OCI-LY3 (cell line): Measurements from ENCODE around the gene PPP1R1B.
"Not testable (repeated sequence)": the region's sequence is repeated elsewhere in the genome, so short reads cannot be mapped to it uniquely, and the experiment has no call there.

Source experiments
- H2AFZ ChIP-seq: fragments of 200-600, 300-600 bp; shearing (Covaris generic); 2 replicates; pipeline ENCODE4 v1.6.0; 2014; ENCODE audit warnings: antibody characterized with exemption, low read depth, low read length
- H3K27ac ChIP-seq: fragments of 200-600, 300-600 bp; sonication (generic); 2 replicates; pipeline ENCODE4 v1.5.1; 2014; ENCODE audit warnings: mild to moderate bottlenecking, low read length, moderate library complexity, mixed read lengths
- H3K27me3 ChIP-seq: fragments of 200-600, 300-600 bp; sonication (generic); 2 replicates; pipeline ENCODE4 v1.6.1; 2014; ENCODE audit warnings: low read depth, low read length, mixed read lengths
- H3K36me3 ChIP-seq: fragments of 200-600, 300-600 bp; sonication (generic); replicated peaks from 2 replicates; pipeline ENCODE3; 2014; ENCODE audit warnings: low read depth, low read length, mixed read lengths
- H3K4me1 ChIP-seq: fragments of 300-600, 200-600 bp; sonication (generic); 2 replicates; pipeline ENCODE4 v1.6.1; 2014; ENCODE audit warnings: low read length, mixed read lengths
- H3K4me2 ChIP-seq: fragments of 200-600, 300-600 bp; sonication (generic); 2 replicates; pipeline ENCODE4 v1.6.1; 2014; ENCODE audit warnings: low read length, mixed read lengths
- H3K4me3 ChIP-seq: fragments of 300-600, 200-600 bp; sonication (generic); 2 replicates; pipeline ENCODE4 v1.5.1; 2014; ENCODE audit warnings: antibody characterized with exemption, mild to moderate bottlenecking, low read length, moderate library complexity
- H3K79me2 ChIP-seq: fragments of 300-600, 200-600 bp; shearing (Covaris generic); 2 replicates; pipeline ENCODE4 v1.6.1; 2014; ENCODE audit warnings: mild to moderate bottlenecking, low read length, mixed read lengths
- H3K9ac ChIP-seq: fragments of 300-600, 200-600 bp; shearing (Covaris generic); 2 replicates; pipeline ENCODE4 v1.6.0; 2014; ENCODE audit warnings: mild to moderate bottlenecking, low read length, moderate library complexity
- H3K9me3 ChIP-seq: fragments of 200-600, 300-600 bp; shearing (Covaris generic); 2 replicates; pipeline ENCODE4 v1.6.1; 2014; ENCODE audit warnings: low read length, mixed read lengths; ENCODE audit not compliant: insufficient read depth
- H4K20me1 ChIP-seq: fragments of 200-600, 300-600 bp; sonication (generic); 2 replicates; pipeline ENCODE4 v1.6.1; 2016; ENCODE audit warnings: low read length, mixed read lengths; ENCODE audit not compliant: insufficient read depth
- EZH2phosphoT487 ChIP-seq: fragments of 200-600 bp; shearing (Covaris generic); IDR thresholded peaks from 2 replicates; pipeline ENCODE4 v1.6.1; 2018; ENCODE audit warnings: antibody characterized with exemption, mixed run types, low read depth
- TF ChIP-seq, protein P1 (sequence below): fragments of 200-600, 300-600 bp; sonication (generic); IDR thresholded peaks from 2 replicates; pipeline ENCODE4 v1.5.1; 2014; ENCODE audit warnings: antibody characterized with exemption, low read length, low read depth

The PPP1R1B gene

GRCh38 chr17:39581071-39581758, 45.5 kb upstream of the PPP1R1B start:
- Histone ChIP-seq H3K27me3 (no peaks in the 10 kb centered on the region), H3K4me1 (no peaks in the 10 kb centered on the region), H3K4me2 (no peak overlapping the region), H2AFZ (no peak overlapping the region), H3K36me3 (no peaks in the 10 kb centered on the region), H3K4me3 (no peak overlapping the region), H3K9ac (no peak overlapping the region), H4K20me1 (no peaks in the 10 kb centered on the region), H3K27ac (no peak overlapping the region), H3K9me3 (no peaks in the 10 kb centered on the region), H3K79me2 (no peaks in the 10 kb centered on the region)
- TF ChIP-seq, protein P1, sequence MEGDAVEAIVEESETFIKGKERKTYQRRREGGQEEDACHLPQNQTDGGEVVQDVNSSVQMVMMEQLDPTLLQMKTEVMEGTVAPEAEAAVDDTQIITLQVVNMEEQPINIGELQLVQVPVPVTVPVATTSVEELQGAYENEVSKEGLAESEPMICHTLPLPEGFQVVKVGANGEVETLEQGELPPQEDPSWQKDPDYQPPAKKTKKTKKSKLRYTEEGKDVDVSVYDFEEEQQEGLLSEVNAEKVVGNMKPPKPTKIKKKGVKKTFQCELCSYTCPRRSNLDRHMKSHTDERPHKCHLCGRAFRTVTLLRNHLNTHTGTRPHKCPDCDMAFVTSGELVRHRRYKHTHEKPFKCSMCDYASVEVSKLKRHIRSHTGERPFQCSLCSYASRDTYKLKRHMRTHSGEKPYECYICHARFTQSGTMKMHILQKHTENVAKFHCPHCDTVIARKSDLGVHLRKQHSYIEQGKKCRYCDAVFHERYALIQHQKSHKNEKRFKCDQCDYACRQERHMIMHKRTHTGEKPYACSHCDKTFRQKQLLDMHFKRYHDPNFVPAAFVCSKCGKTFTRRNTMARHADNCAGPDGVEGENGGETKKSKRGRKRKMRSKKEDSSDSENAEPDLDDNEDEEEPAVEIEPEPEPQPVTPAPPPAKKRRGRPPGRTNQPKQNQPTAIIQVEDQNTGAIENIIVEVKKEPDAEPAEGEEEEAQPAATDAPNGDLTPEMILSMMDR = no peak
- TF ChIP-seq EZH2phosphoT487 = no peak

DNA sequence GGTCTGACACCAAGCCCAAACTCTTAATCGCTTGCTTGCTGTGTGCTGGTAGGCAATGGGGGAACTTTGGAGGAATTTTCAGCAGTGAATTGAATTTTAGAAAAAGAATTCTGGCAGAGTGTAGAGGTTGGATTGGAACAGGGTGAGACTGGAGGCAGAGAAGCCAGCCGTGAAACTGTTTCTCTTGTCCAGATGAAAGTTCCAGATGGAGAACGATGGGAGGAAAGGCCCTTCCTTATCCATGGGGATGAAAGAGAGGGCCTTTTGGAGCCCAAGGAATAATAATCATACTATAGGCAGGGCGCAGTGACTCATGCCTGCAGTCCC, 45.0 kb upstream of the PPP1R1B start:
- no peak overlapping the region for H3K27ac ChIP-seq
- H3K9me3 ChIP-seq = no peaks in the 10 kb centered on the region
- H3K36me3 ChIP-seq = no peaks in the 10 kb centered on the region
- no peaks in the 10 kb centered on the region for H3K79me2 ChIP-seq
- no peak overlapping the region for H3K9ac ChIP-seq
- no peak overlapping the region for H2AFZ ChIP-seq
- no peaks in the 10 kb centered on the region for H3K27me3 ChIP-seq
- no peak overlapping the region for H3K4me3 ChIP-seq
- no peaks in the 10 kb centered on the region for H4K20me1 ChIP-seq
- no peaks in the 10 kb centered on the region for H3K4me1 ChIP-seq
- no peak for TF ChIP-seq EZH2phosphoT487
- TF ChIP-seq, protein P1 = no peak
- H3K4me2 ChIP-seq = no peak overlapping the region

GRCh38 chr17:39582658-39583057, 44.1 kb upstream of the PPP1R1B start:
- no peak for TF ChIP-seq EZH2phosphoT487
- TF ChIP-seq, protein P1 = no peak
- Histone ChIP-seq H3K79me2 (no peaks in the 10 kb centered on the region), H3K9me3 (no peaks in the 10 kb centered on the region), H2AFZ (no peak overlapping the region), H3K27me3 (no peaks in the 10 kb centered on the region), H3K4me2 (no peak overlapping the region), H4K20me1 (no peaks in the 10 kb centered on the region), H3K9ac (no peak overlapping the region), H3K36me3 (no peaks in the 10 kb centered on the region), H3K27ac (no peak overlapping the region), H3K4me3 (no peak overlapping the region), H3K4me1 (no peaks in the 10 kb centered on the region)

- not testable (repeated sequence) for H3K4me3 ChIP-seq, H3K79me2 ChIP-seq, H3K4me1 ChIP-seq, H3K9ac ChIP-seq, H3K4me2 ChIP-seq, H3K27me3 ChIP-seq, H3K27ac ChIP-seq, H3K36me3 ChIP-seq, H3K9me3 ChIP-seq, H2AFZ ChIP-seq
- peaks cover 15% of the 10 kb centered on the region for H4K20me1 ChIP-seq
Measured at GRCh38 chr17:39590180-39590579, 36.6 kb upstream of the PPP1R1B start.
